Activated CD4-positive, alpha-beta T cell treated with anti-CD3 and anti-CD28 coated beads, Interleukin-2, amount 50 U/mL, for 16 hours (primary cell): ENCODE measurements around the gene ATP8B1.
"Not testable (repeated sequence)": the region's sequence is repeated elsewhere in the genome, so short reads cannot be mapped to it uniquely, and the experiment has no call there.

Experiments used
- DNase-seq: peaks from one replicate; pipeline ENCODE4 v3.0.0-alpha.2; 2020

Gene ATP8B1

GRCh38 chr18:57759650-57760049 is 43.5 kb downstream of the ATP8B1 start:
- no peak for DNase-seq

- DNase-seq, result no peak
Observed at GRCh38 chr18:57755473-57756067, 47.5 kb downstream of the ATP8B1 start.

GRCh38 chr18:57754577-57755338 is 48.4 kb downstream of the ATP8B1 start:
- no peak for DNase-seq

GRCh38 chr18:57753063-57753462 is 50.1 kb downstream of the ATP8B1 start:
- DNase-seq, result peak; percentile 45

GRCh38 chr18:57749604-57749970 is 53.5 kb downstream of the ATP8B1 start:
- no peak for DNase-seq

- no peak for DNase-seq
Observed at GRCh38 chr18:57748770-57749603, 54.1 kb downstream of the ATP8B1 start.

GRCh38 chr18:57747809-57748680 is 55.1 kb downstream of the ATP8B1 start:
- DNase-seq, result no peak

GRCh38 chr18:57744211-57744694 is 58.9 kb downstream of the ATP8B1 start:
- DNase-seq, result no peak

- no peak for DNase-seq
Observed at GRCh38 chr18:57743008-57743407, 60.1 kb downstream of the ATP8B1 start.

GRCh38 chr18:57741273-57741672 is 61.8 kb downstream of the ATP8B1 start:
- no peak for DNase-seq

GRCh38 chr18:57738078-57738477 is 65.0 kb downstream of the ATP8B1 start:
- no peak for DNase-seq

GRCh38 chr18:57737400-57738060 is 65.6 kb downstream of the ATP8B1 start:
- DNase-seq, result no peak

GRCh38 chr18:57735042-57735441 is 68.1 kb downstream of the ATP8B1 start:
- DNase-seq, result not testable (repeated sequence)

- DNase-seq, result no peak
Observed at GRCh38 chr18:57733861-57734260, 69.3 kb downstream of the ATP8B1 start.

GRCh38 chr18:57730146-57730545 is 73.0 kb downstream of the ATP8B1 start:
- no peak for DNase-seq

- no peak for DNase-seq
Observed at GRCh38 chr18:57728941-57729511, 74.1 kb downstream of the ATP8B1 start.

GRCh38 chr18:57727952-57728807 is 74.9 kb downstream of the ATP8B1 start:
- no peak for DNase-seq

- not testable (repeated sequence) for DNase-seq
Observed at GRCh38 chr18:57719211-57719935, 83.7 kb downstream of the ATP8B1 start.

- DNase-seq, result no peak
Observed at GRCh38 chr18:57716549-57716948, 86.6 kb downstream of the ATP8B1 start.

- no peak for DNase-seq
Observed at GRCh38 chr18:57715671-57716070, 87.4 kb downstream of the ATP8B1 start.
